ENCODE measurements around the gene SETD1B. TPM values are rescaled to one million over a fixed set of nuclear protein-coding genes. Genes with fewer than 3 reads are reported as not detected.

The SETD1B gene
- total and polyA plus RNA-seq, 2 donors (not counting 3 experiments of a cell fraction or from before 2014, with no cell fraction given), result 2.6 to 27.0 TPM

- H3K4me3 ChIP-seq (replicated peaks in 1 of 3; ENCODE audit: insufficient read depth in 1 of 3, low read depth in 1 of 3, low read length in 3 of 3), result peak overlapping the region; percentile 15 to 79 (median 59)
- H4K20me1 ChIP-seq (replicated peaks; ENCODE audit: control insufficient read depth, extremely low read depth, insufficient read depth, low read length), result no peaks in the 10 kb centered on the region
- H3K79me2 ChIP-seq (ENCODE audit: control insufficient read depth, insufficient read depth, low read length), result peaks cover 49% of the 10 kb centered on the region
- ChIA-PET POLR2A (interaction anchor here (3.3 kb wide), 1 partner anchor 11 kb away, joined by 20 read pairs; no protein-coding TSS in a partner anchor), CTCF (interaction anchor here (12.7 kb wide), 1 partner anchor 8 kb away, joined by 774 read pairs; the partner anchor contains the start of gene SETD1B)
- intact Hi-C loops (cut with micrococcal nuclease), result loop anchor here (5.0 kb wide), 1 partner anchor 173 kb away; the partner anchor contains the start of gene ORAI1
- no peaks in the 10 kb centered on the region for H3K9me3 ChIP-seq (replicated peaks; ENCODE audit: control insufficient read depth, insufficient read depth, low read length)
- BruUV-seq (replicated peaks), result no TSS peak
- H3K27me3 ChIP-seq (ENCODE audit: control insufficient read depth in 2 of 2, insufficient read depth in 2 of 2, low read length in 2 of 2), result no peaks in the 10 kb centered on the region
- dilution Hi-C loops (cut with MboI; ENCODE audit: extremely low pct_ligation_motif_present, low sequenced_read_pairs), result no loop called here
- peaks cover 2 to 16% of the 10 kb centered on the region in 2 experiments for H3K36me3 ChIP-seq (ENCODE audit: control insufficient read depth in 2 of 2, extremely low read depth in 1 of 2, insufficient read depth in 2 of 2, low read length in 2 of 2)
- DNase-seq (ENCODE audit: low read depth, low spot score) (peak; percentile 65), FAIRE-seq (peak; percentile 89)
- TF ChIP-seq POLR2A (IDR thresholded peaks at IDR 0.05; ENCODE audit: low read depth, low read length), result peak; percentile 67
- TF ChIP-seq MYC (IDR thresholded peaks at IDR 0.05; ENCODE audit: low read depth, low read length), result no peak
- TF ChIP-seq MAX (IDR thresholded peaks at IDR 0.05; ENCODE audit: insufficient read depth, insufficient read length), result no peak
- peak; percentile 79 for TF ChIP-seq FOS (IDR thresholded peaks at IDR 0.05; ENCODE audit: borderline replicate concordance, insufficient read depth, low read length)
- TF ChIP-seq POLR2AphosphoS5 (IDR thresholded peaks at IDR 0.05; ENCODE audit: insufficient read depth, low read depth, low read length), result peak; percentile 85
- TF ChIP-seq CTCF (IDR thresholded peaks at IDR 0.05; ENCODE audit: extremely low read depth in 1 of 2, insufficient read depth in 1 of 2, low read depth in 1 of 2, low read length in 2 of 2), result no peak
- no peaks in the 10 kb centered on the region for H3K9me1 ChIP-seq (replicated peaks; ENCODE audit: control insufficient read depth, extremely low read depth, insufficient read depth, low read length)
- peak overlapping the region; percentile 98 for H3K9ac ChIP-seq (replicated peaks; ENCODE audit: extremely low read depth, insufficient read depth, low read length)
- peak overlapping the region; percentile 56 for H3K4me2 ChIP-seq (ENCODE audit: insufficient read depth, low read length)
- peaks cover 31% of the 10 kb centered on the region for H3K4me1 ChIP-seq (ENCODE audit: control insufficient read depth, extremely low read depth, insufficient read depth, low read length)
- H3K27ac ChIP-seq (ENCODE audit: insufficient read depth, low read depth, low read length), result peak overlapping the region; percentile 93
- no peak overlapping the region for H2AFZ ChIP-seq (ENCODE audit: low read depth, low read length)
Observed at GRCh38 chr12:121799842-121800693, 3.7 kb upstream of the SETD1B start.

Measured in endothelial cell of umbilical vein (primary cell).